ENCODE data around the gene LRMDA.

GRCh38 chr10:76582531-76582930 lies 1151.1 kb downstream of the LRMDA start:
- no peak for TF ChIP-seq CTCF (IDR thresholded peaks at IDR 0.05; ENCODE audit: control extremely low read depth in 1 of 3, insufficient read depth in 1 of 3, low read depth in 1 of 3, low read length in 3 of 3)
- TF ChIP-seq USF2 (IDR thresholded peaks at IDR 0.05; ENCODE audit: low read length), result no peak
- no peak for TF ChIP-seq SIN3A (conservative IDR thresholded peaks at IDR 0.05 in 1 of 2, IDR thresholded peaks at IDR 0.05 in 1 of 2; ENCODE audit: low read depth in 1 of 2, low read length in 2 of 2)
- TF ChIP-seq TAF7 (optimal IDR thresholded peaks at IDR 0.05; ENCODE audit: borderline replicate concordance, low read depth, low read length), result no peak
- TF ChIP-seq MAX (IDR thresholded peaks at IDR 0.05), result no peak
- TF ChIP-seq BCL11A (IDR thresholded peaks at IDR 0.05; ENCODE audit: low read depth in 2 of 2, low read length in 2 of 2), result no peak
- no peak for TF ChIP-seq CHD7 (IDR thresholded peaks at IDR 0.05; ENCODE audit: insufficient replicate concordance, low read length)
